ENCODE measurements around the gene PIEZO2.

The PIEZO2 gene

GRCh38 chr18:11042247-11042646 is 107.1 kb downstream of the PIEZO2 start:
- Histone ChIP-seq H3K36me3 (ENCODE audit: low read length) (no peaks in the 10 kb centered on the region), H3K27me3 (ENCODE audit: low read length) (no peaks in the 10 kb centered on the region), H3F3A (ENCODE audit: insufficient read depth) (no peaks in the 10 kb centered on the region), H3K9me2 (replicated peaks; ENCODE audit: insufficient read depth, low read length) (no peaks in the 10 kb centered on the region), H4K20me1 (ENCODE audit: low read depth, low read length) (no peaks in the 10 kb centered on the region), H2AFZ (ENCODE audit: low read depth, low read length, severe bottlenecking) (no peak overlapping the region), H3K9ac (ENCODE audit: low read length) (no peak overlapping the region), H3K4me2 (ENCODE audit: low read depth, low read length, poor library complexity, severe bottlenecking) (no peak overlapping the region), H3K9me3 (ENCODE audit: insufficient read depth, low read length) (no peaks in the 10 kb centered on the region), H3K27ac (ENCODE audit: low read depth, low read length) (no peak overlapping the region), H3K4me3 (ENCODE audit: insufficient read depth, low read length, poor library complexity, severe bottlenecking) (no peak overlapping the region), H3K79me2 (ENCODE audit: insufficient read depth, low read length) (no peaks in the 10 kb centered on the region)
- TF ChIP-seq CTCF (IDR thresholded peaks at IDR 0.05; ENCODE audit: insufficient read depth, low read length, poor library complexity, severe bottlenecking), result no peak
- TF ChIP-seq EZH2phosphoT487 (conservative IDR thresholded peaks at IDR 0.05; ENCODE audit: low read length), result no peak

- TF ChIP-seq CTCF (IDR thresholded peaks at IDR 0.05; ENCODE audit: insufficient read depth, low read length, poor library complexity, severe bottlenecking) (peak; percentile 57), EZH2phosphoT487 (conservative IDR thresholded peaks at IDR 0.05; ENCODE audit: low read length) (no peak)
- no peak overlapping the region for H3K9ac ChIP-seq (ENCODE audit: low read length)
- H3F3A ChIP-seq (ENCODE audit: insufficient read depth), result no peaks in the 10 kb centered on the region
- H2AFZ ChIP-seq (ENCODE audit: low read depth, low read length, severe bottlenecking), result no peak overlapping the region
- H3K36me3 ChIP-seq (ENCODE audit: low read length), result no peaks in the 10 kb centered on the region
- no peak overlapping the region for H3K27ac ChIP-seq (ENCODE audit: low read depth, low read length)
- no peaks in the 10 kb centered on the region for H3K9me3 ChIP-seq (ENCODE audit: insufficient read depth, low read length)
- H3K27me3 ChIP-seq (ENCODE audit: low read length), result no peaks in the 10 kb centered on the region
- no peak overlapping the region for H3K4me2 ChIP-seq (ENCODE audit: low read depth, low read length, poor library complexity, severe bottlenecking)
- H3K9me2 ChIP-seq (replicated peaks; ENCODE audit: insufficient read depth, low read length), result no peaks in the 10 kb centered on the region
- no peaks in the 10 kb centered on the region for H3K79me2 ChIP-seq (ENCODE audit: insufficient read depth, low read length)
- no peak overlapping the region for H3K4me3 ChIP-seq (ENCODE audit: insufficient read depth, low read length, poor library complexity, severe bottlenecking)
- H4K20me1 ChIP-seq (ENCODE audit: low read depth, low read length), result no peaks in the 10 kb centered on the region
These were observed 108.3 kb downstream of the PIEZO2 start for GRCh38 chr18:11040823-11041656.

GRCh38 chr18:11040359-11040758 is 109.0 kb downstream of the PIEZO2 start:
- Histone ChIP-seq H3K27ac (ENCODE audit: low read depth, low read length) (no peak overlapping the region), H3K27me3 (ENCODE audit: low read length) (no peaks in the 10 kb centered on the region), H3K9ac (ENCODE audit: low read length) (no peak overlapping the region), H4K20me1 (ENCODE audit: low read depth, low read length) (no peaks in the 10 kb centered on the region), H3K36me3 (ENCODE audit: low read length) (no peaks in the 10 kb centered on the region), H2AFZ (ENCODE audit: low read depth, low read length, severe bottlenecking) (no peak overlapping the region), H3K9me2 (replicated peaks; ENCODE audit: insufficient read depth, low read length) (no peaks in the 10 kb centered on the region), H3K79me2 (ENCODE audit: insufficient read depth, low read length) (no peaks in the 10 kb centered on the region), H3F3A (ENCODE audit: insufficient read depth) (no peaks in the 10 kb centered on the region), H3K4me2 (ENCODE audit: low read depth, low read length, poor library complexity, severe bottlenecking) (no peak overlapping the region), H3K9me3 (ENCODE audit: insufficient read depth, low read length) (no peaks in the 10 kb centered on the region), H3K4me3 (ENCODE audit: insufficient read depth, low read length, poor library complexity, severe bottlenecking) (no peak overlapping the region)
- no peak for TF ChIP-seq EZH2phosphoT487 (conservative IDR thresholded peaks at IDR 0.05; ENCODE audit: low read length)
- TF ChIP-seq CTCF (IDR thresholded peaks at IDR 0.05; ENCODE audit: insufficient read depth, low read length, poor library complexity, severe bottlenecking), result no peak

Data from SU-DHL-6 (cell line).